ENCODE measurements around the gene ATP2B2. TPM values are rescaled to one million over a fixed set of nuclear protein-coding genes. Genes with fewer than 3 reads are reported as not detected.

ATP2B2 gene
- total and polyA plus RNA-seq, 10 of the 15 experiments (the other 5 are each of a cell fraction or from before 2014, with no cell fraction given) = 0.04 TPM; not detected in 9

DNA sequence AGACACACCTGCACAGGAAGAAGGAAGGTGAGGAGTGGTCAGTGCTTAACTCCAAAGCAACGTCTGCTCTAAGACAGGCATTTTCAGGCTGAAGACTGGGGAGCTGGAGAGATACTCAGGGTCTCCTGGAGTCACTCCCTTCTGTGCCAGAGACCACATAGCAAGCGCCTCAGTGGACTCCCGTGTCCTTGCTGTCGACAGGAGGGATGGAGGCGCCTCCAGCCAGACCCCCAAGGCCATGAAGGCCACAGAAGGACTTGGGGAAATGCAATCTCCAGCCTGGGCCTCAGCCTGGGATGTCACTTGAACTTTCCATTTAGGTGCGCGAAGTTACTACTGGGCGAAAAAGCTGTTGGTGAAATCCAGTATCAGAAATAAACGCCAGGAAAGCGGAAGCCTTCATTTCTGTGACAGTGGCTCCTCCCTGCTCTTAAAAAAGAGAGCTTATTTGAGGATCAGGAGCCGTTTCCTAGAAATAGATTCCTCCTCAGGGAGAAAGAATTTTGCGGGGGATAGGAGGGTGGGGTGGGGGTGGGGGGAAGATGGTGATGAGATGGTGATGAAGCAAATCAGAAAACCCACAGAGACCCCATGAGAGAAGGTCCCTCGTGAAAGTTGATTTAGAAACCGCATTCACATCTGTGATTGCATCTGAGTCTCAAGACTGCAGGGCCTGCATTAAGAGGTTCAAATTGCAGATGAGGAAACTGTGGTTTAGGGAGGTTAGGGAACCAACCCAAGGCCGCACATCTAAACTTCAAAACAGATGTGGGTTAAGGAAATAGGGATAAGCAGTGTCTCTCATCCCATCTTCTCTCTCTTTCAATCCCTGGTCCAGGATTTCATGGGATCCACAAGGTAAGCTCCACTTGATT is 78.8 kb downstream of the ATP2B2 start:
- intact Hi-C loops (cut with micrococcal nuclease; ENCODE audit: unreplicated experiment) = no loop called here
- H3K79me2 ChIP-seq (ENCODE audit: control insufficient read depth, insufficient read depth, low read length) = no peaks in the 10 kb centered on the region
- DNase-seq (ENCODE audit: low read depth, low spot score) = no peak
- ATAC-seq = no peak
- H4K20me1 ChIP-seq (ENCODE audit: control insufficient read depth, insufficient read depth) = no peaks in the 10 kb centered on the region
- no peak overlapping the region for H3K9ac ChIP-seq (ENCODE audit: control insufficient read depth, insufficient read depth, low read length)
- ChIA-PET CTCF (no interaction called here), SMC1A (ENCODE audit: uncharacterized antibody, unreplicated experiment) (no interaction called here), RAD21 (ENCODE audit: unreplicated experiment) (no interaction called here), POLR2A (no interaction called here)
- no peak for FAIRE-seq
- 38% methylated on average over 13 of the region's 15 CpGs for WGBS (ENCODE audit: insufficient coverage, insufficient replicate concordance, low lambda C conversion rate, missing lambda C conversion rate)
- no TSS peak for BruUV-seq (replicated peaks)
- H3K27me3 ChIP-seq (replicated peaks in 1 of 2; ENCODE audit: control insufficient read depth in 2 of 2, insufficient read depth in 2 of 2, low read length in 1 of 2) = no peaks in the 10 kb centered on the region; a peak in 1 of 4 replicates
- in situ Hi-C loops (cut with MboI) = no loop called here
- H3K4me2 ChIP-seq (ENCODE audit: control insufficient read depth, insufficient read depth) = no peak overlapping the region
- no peaks in the 10 kb centered on the region for H3K4me1 ChIP-seq (ENCODE audit: control insufficient read depth, insufficient read depth, low read length)
- H2AFZ ChIP-seq (ENCODE audit: control insufficient read depth, low read depth, low read length) = no peak overlapping the region
- H3K4me3 ChIP-seq = no peak overlapping the region
- H3K36me3 ChIP-seq (ENCODE audit: control insufficient read depth in 2 of 2, insufficient read depth in 2 of 2, low read length in 1 of 2) = no peaks in the 10 kb centered on the region
- H3K9me3 ChIP-seq (replicated peaks; ENCODE audit: control insufficient read depth, insufficient read depth, low read length) = no peaks in the 10 kb centered on the region
- no peak for TF ChIP-seq SKIL (IDR thresholded peaks at IDR 0.05; ENCODE audit: low read depth, poor library complexity, severe bottlenecking)
- no peak for TF ChIP-seq YBX1 (IDR thresholded peaks at IDR 0.05)
- no peak overlapping the region for H3K27ac ChIP-seq (ENCODE audit: control insufficient read depth, insufficient read depth)

DNA sequence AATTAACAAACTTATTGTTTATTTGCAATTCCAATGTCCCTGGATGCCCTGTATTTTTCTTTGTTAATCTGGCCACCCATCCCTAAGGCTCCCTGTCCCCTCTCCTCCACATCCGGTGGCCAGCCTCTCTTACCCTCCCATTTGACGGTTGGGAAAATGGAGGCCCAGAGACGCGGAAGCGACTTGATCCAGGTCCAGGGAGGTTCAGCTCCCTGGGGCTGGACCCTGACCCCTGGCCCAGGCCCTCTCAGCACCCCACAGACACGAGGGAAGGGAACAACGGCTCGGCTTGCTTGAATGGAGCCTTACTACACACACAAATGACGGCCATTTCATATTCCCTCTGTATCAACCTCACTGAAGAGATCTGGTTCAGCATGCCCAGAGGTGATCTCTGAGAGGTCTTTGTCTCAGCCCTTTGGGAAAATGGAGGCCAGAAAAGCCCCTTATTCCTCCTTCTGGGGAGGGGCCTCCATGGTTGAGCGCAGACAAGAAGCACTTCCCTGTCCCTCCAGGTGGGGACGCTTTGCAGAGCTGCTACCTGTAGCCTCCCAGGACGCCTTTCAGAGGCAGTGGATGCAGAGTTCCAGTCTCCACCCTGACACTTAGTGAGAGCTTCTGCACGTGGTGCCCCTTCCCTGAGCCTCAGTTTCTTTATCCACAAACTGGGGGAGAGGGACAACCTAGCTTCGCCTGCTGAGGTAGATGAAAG is 82.1 kb downstream of the ATP2B2 start:
- WGBS (ENCODE audit: insufficient coverage, insufficient replicate concordance, low lambda C conversion rate, missing lambda C conversion rate) = 36% methylated on average over 14 of the region's 14 CpGs
- CTCF ChIA-PET = no interaction called here
- TF ChIP-seq SUPT20H (IDR thresholded peaks at IDR 0.05; ENCODE audit: borderline replicate concordance, control insufficient read depth, low read depth, low read length) = no peak
- TF ChIP-seq, protein P1, sequence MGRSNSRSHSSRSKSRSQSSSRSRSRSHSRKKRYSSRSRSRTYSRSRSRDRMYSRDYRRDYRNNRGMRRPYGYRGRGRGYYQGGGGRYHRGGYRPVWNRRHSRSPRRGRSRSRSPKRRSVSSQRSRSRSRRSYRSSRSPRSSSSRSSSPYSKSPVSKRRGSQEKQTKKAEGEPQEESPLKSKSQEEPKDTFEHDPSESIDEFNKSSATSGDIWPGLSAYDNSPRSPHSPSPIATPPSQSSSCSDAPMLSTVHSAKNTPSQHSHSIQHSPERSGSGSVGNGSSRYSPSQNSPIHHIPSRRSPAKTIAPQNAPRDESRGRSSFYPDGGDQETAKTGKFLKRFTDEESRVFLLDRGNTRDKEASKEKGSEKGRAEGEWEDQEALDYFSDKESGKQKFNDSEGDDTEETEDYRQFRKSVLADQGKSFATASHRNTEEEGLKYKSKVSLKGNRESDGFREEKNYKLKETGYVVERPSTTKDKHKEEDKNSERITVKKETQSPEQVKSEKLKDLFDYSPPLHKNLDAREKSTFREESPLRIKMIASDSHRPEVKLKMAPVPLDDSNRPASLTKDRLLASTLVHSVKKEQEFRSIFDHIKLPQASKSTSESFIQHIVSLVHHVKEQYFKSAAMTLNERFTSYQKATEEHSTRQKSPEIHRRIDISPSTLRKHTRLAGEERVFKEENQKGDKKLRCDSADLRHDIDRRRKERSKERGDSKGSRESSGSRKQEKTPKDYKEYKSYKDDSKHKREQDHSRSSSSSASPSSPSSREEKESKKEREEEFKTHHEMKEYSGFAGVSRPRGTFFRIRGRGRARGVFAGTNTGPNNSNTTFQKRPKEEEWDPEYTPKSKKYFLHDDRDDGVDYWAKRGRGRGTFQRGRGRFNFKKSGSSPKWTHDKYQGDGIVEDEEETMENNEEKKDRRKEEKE (IDR thresholded peaks at IDR 0.05) = no peak
- no peak for TF ChIP-seq SMAD5 (IDR thresholded peaks at IDR 0.05; ENCODE audit: low read depth)
- TF ChIP-seq HDAC2 (IDR thresholded peaks at IDR 0.05) = no peak
- TF ChIP-seq, protein P2, sequence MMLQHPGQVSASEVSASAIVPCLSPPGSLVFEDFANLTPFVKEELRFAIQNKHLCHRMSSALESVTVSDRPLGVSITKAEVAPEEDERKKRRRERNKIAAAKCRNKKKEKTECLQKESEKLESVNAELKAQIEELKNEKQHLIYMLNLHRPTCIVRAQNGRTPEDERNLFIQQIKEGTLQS (IDR thresholded peaks at IDR 0.05; ENCODE audit: borderline replicate concordance, extremely low read depth, low read depth, low read length) = no peak

More for the DNA sequence above, 82.1 kb downstream of the ATP2B2 start:
- H2AFZ ChIP-seq (ENCODE audit: control insufficient read depth, low read depth, low read length) = no peak overlapping the region
- no peaks in the 10 kb centered on the region for H4K20me1 ChIP-seq (ENCODE audit: control insufficient read depth, insufficient read depth)
- H3K27ac ChIP-seq (ENCODE audit: control insufficient read depth, insufficient read depth) = no peak overlapping the region
- H3K4me2 ChIP-seq (ENCODE audit: control insufficient read depth, insufficient read depth) = no peak overlapping the region
- H3K9me3 ChIP-seq (replicated peaks; ENCODE audit: control insufficient read depth, insufficient read depth, low read length) = no peaks in the 10 kb centered on the region
- FAIRE-seq (no peak), DNase-seq (ENCODE audit: low read depth, low spot score) (no peak), ATAC-seq (no peak)
- H3K27me3 ChIP-seq (replicated peaks in 1 of 2; ENCODE audit: control insufficient read depth in 2 of 2, insufficient read depth in 2 of 2, low read length in 1 of 2) = no peaks in the 10 kb centered on the region; a peak in 2 of 4 replicates
- POLR2A ChIA-PET = no interaction called here
- intact Hi-C loops (cut with micrococcal nuclease; ENCODE audit: unreplicated experiment) = no loop called here
- no peak overlapping the region for H3K4me3 ChIP-seq
- in situ Hi-C loops (cut with MboI) = no loop called here
- no TSS peak for BruUV-seq (replicated peaks)
- no peaks in the 10 kb centered on the region; the same call in 1 of the 2 replicates for H3K4me1 ChIP-seq (ENCODE audit: control insufficient read depth, insufficient read depth, low read length)
- no peaks in the 10 kb centered on the region for H3K79me2 ChIP-seq (ENCODE audit: control insufficient read depth, insufficient read depth, low read length)
- RAD21 ChIA-PET (ENCODE audit: unreplicated experiment) = no interaction called here
- SMC1A ChIA-PET (ENCODE audit: uncharacterized antibody, unreplicated experiment) = interaction anchor here (1.2 kb wide), 1 partner anchor 17 kb away, joined by 3 read pairs; no protein-coding TSS in a partner anchor
- H3K36me3 ChIP-seq (ENCODE audit: control insufficient read depth in 2 of 2, insufficient read depth in 2 of 2, low read length in 1 of 2) = no peaks in the 10 kb centered on the region
- H3K9ac ChIP-seq (ENCODE audit: control insufficient read depth, insufficient read depth, low read length) = no peak overlapping the region
